ENCODE data around the gene CCL16.

- TF ChIP-seq CTCF (IDR thresholded peaks at IDR 0.05) (no peak), POLR2A (IDR thresholded peaks at IDR 0.05) (no peak)
These were observed 17.5 kb upstream of the CCL16 start for GRCh38 chr17:35998756-35999155.
